ENCODE results near the gene DCLK1.

DCLK1 gene

DNA sequence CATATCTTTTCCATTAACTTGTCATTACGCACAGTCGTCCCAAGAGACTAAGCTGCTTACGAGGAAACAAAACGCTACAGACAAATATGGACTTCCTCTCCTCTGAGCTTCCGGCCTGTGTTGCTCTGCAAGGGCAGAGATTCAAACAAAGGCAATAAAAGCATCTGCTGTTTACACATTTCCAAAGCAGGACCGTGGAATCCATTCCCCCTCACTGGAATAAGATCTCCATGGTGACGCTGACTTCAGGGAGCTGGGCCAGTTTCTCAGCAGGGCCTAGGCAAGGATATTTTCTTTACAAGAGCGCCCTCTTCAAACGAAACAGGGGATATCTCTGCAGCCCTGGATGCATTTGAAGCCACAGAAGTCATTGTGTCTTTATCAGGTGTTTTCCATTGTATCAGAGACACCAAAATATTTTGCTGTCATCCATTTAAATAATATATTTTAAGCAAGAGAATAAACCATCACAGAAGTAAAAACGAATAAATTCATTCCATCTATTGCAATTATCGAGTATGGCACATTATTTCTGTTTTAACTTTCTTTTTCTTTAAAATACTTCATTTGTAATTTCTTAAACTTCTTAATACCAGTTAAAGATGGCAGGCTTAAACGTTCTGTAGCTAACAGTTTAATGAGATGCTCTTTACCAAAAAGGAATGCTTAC, 177.5 kb downstream of the DCLK1 start:
- Histone ChIP-seq H4K20me1 (ENCODE audit: insufficient read depth, low read length, poor library complexity, severe bottlenecking) (no peaks in the 10 kb centered on the region), H3K27me3 (ENCODE audit: insufficient read depth, low read length, poor library complexity, severe bottlenecking) (no peaks in the 10 kb centered on the region), H3K4me3 (ENCODE audit: low read length, poor library complexity, severe bottlenecking) (no peak overlapping the region), H3K4me1 (ENCODE audit: insufficient read depth, low read length, poor library complexity, severe bottlenecking) (no peaks in the 10 kb centered on the region), H3K79me2 (ENCODE audit: insufficient read depth, low read length) (no peaks in the 10 kb centered on the region), H2AFZ (ENCODE audit: low read length) (no peak overlapping the region), H3K9me3 (ENCODE audit: insufficient read depth, low read depth, low read length) (no peaks in the 10 kb centered on the region), H3F3A (ENCODE audit: low read depth) (no peaks in the 10 kb centered on the region), H3K9me2 (replicated peaks; ENCODE audit: low read depth, low read length) (no peaks in the 10 kb centered on the region), H3K4me2 (ENCODE audit: low read depth, low read length, poor library complexity, severe bottlenecking) (no peak overlapping the region), H3K9ac (ENCODE audit: low read depth, low read length, poor library complexity, severe bottlenecking) (no peak overlapping the region), H3K36me3 (ENCODE audit: insufficient read depth, low read length) (no peaks in the 10 kb centered on the region)
- TF ChIP-seq EZH2phosphoT487 (IDR thresholded peaks at IDR 0.05; ENCODE audit: borderline replicate concordance) = no peak
- TF ChIP-seq, protein P1, sequence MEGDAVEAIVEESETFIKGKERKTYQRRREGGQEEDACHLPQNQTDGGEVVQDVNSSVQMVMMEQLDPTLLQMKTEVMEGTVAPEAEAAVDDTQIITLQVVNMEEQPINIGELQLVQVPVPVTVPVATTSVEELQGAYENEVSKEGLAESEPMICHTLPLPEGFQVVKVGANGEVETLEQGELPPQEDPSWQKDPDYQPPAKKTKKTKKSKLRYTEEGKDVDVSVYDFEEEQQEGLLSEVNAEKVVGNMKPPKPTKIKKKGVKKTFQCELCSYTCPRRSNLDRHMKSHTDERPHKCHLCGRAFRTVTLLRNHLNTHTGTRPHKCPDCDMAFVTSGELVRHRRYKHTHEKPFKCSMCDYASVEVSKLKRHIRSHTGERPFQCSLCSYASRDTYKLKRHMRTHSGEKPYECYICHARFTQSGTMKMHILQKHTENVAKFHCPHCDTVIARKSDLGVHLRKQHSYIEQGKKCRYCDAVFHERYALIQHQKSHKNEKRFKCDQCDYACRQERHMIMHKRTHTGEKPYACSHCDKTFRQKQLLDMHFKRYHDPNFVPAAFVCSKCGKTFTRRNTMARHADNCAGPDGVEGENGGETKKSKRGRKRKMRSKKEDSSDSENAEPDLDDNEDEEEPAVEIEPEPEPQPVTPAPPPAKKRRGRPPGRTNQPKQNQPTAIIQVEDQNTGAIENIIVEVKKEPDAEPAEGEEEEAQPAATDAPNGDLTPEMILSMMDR (conservative IDR thresholded peaks at IDR 0.05; ENCODE audit: low read length) = peak; percentile 47

DNA sequence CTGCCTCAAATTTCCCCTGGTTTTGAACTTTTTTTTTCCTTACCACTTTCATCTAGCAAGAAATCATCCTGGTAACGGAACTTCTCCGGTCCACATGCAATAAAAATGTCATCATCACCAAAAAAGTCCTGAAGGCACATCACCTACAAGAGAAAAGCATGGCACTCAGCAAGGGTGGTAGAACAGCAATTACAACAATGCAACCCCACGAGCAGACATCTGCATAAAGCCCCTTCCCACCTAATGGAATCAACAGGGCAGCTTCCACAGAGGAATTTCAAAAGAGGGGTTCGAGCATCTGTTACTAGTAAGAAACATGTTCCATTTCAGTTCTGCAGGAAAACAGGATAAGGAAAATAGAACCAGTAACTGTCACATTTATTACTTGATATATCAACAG, 183.9 kb downstream of the DCLK1 start:
- Histone ChIP-seq H4K20me1 (ENCODE audit: insufficient read depth, low read length, poor library complexity, severe bottlenecking) (no peaks in the 10 kb centered on the region), H3K4me2 (ENCODE audit: low read depth, low read length, poor library complexity, severe bottlenecking) (no peak overlapping the region), H3K9me3 (ENCODE audit: insufficient read depth, low read depth, low read length) (peaks cover 6% of the 10 kb centered on the region; the same call in 1 of the 2 replicates), H3K9ac (ENCODE audit: low read depth, low read length, poor library complexity, severe bottlenecking) (no peak overlapping the region), H3F3A (ENCODE audit: low read depth) (no peaks in the 10 kb centered on the region), H3K79me2 (ENCODE audit: insufficient read depth, low read length) (no peaks in the 10 kb centered on the region), H2AFZ (ENCODE audit: low read length) (no peak overlapping the region), H3K4me1 (ENCODE audit: insufficient read depth, low read length, poor library complexity, severe bottlenecking) (no peaks in the 10 kb centered on the region), H3K9me2 (replicated peaks; ENCODE audit: low read depth, low read length) (no peaks in the 10 kb centered on the region), H3K36me3 (ENCODE audit: insufficient read depth, low read length) (no peaks in the 10 kb centered on the region), H3K4me3 (ENCODE audit: low read length, poor library complexity, severe bottlenecking) (no peak overlapping the region), H3K27me3 (ENCODE audit: insufficient read depth, low read length, poor library complexity, severe bottlenecking) (no peaks in the 10 kb centered on the region)
- TF ChIP-seq EZH2phosphoT487 (IDR thresholded peaks at IDR 0.05; ENCODE audit: borderline replicate concordance) = no peak
- TF ChIP-seq, protein P1 (conservative IDR thresholded peaks at IDR 0.05; ENCODE audit: low read length) = no peak

DNA sequence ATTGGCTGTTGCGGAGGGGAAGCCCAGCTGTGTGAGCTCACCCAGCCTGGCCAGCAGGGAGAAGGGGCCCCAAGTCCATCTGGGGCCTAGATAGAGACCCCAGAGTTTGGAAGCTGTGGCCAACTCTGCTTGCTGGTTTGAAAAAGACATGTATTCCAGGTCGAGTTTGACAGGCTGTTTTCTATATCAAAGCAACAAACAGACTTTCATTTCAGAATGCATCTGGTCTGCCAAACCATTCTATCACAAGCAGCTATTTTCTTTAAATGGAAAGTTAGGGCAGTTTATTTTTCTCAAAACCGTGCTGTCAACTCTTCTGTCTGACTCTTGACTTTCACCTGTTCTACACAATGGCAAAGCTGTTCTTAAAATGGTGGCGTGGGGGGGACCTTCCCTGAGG, 185.8 kb downstream of the DCLK1 start:
- Histone ChIP-seq H2AFZ (ENCODE audit: low read length) (no peak overlapping the region), H3K27me3 (ENCODE audit: insufficient read depth, low read length, poor library complexity, severe bottlenecking) (no peaks in the 10 kb centered on the region), H3F3A (ENCODE audit: low read depth) (no peaks in the 10 kb centered on the region), H3K4me2 (ENCODE audit: low read depth, low read length, poor library complexity, severe bottlenecking) (no peak overlapping the region), H3K9me3 (ENCODE audit: insufficient read depth, low read depth, low read length) (peaks cover 6% of the 10 kb centered on the region; the same call in 1 of the 2 replicates), H3K4me3 (ENCODE audit: low read length, poor library complexity, severe bottlenecking) (no peak overlapping the region), H3K9ac (ENCODE audit: low read depth, low read length, poor library complexity, severe bottlenecking) (no peak overlapping the region), H4K20me1 (ENCODE audit: insufficient read depth, low read length, poor library complexity, severe bottlenecking) (no peaks in the 10 kb centered on the region), H3K9me2 (replicated peaks; ENCODE audit: low read depth, low read length) (no peaks in the 10 kb centered on the region), H3K36me3 (ENCODE audit: insufficient read depth, low read length) (no peaks in the 10 kb centered on the region), H3K79me2 (ENCODE audit: insufficient read depth, low read length) (no peaks in the 10 kb centered on the region), H3K4me1 (ENCODE audit: insufficient read depth, low read length, poor library complexity, severe bottlenecking) (no peaks in the 10 kb centered on the region)
- TF ChIP-seq, protein P1 (conservative IDR thresholded peaks at IDR 0.05; ENCODE audit: low read length) = no peak
- TF ChIP-seq EZH2phosphoT487 (IDR thresholded peaks at IDR 0.05; ENCODE audit: borderline replicate concordance) = no peak

Data from Loucy (cell line).